GM21367 (cell line): ENCODE measurements around the gene NPAS2.

Experiments
- ATAC-seq: cut with Tn5 transposase; IDR thresholded peaks from one replicate; pipeline ENCODE4 v1.9.1; 2021; ENCODE audit not compliant: unreplicated experiment

Gene NPAS2

DNA sequence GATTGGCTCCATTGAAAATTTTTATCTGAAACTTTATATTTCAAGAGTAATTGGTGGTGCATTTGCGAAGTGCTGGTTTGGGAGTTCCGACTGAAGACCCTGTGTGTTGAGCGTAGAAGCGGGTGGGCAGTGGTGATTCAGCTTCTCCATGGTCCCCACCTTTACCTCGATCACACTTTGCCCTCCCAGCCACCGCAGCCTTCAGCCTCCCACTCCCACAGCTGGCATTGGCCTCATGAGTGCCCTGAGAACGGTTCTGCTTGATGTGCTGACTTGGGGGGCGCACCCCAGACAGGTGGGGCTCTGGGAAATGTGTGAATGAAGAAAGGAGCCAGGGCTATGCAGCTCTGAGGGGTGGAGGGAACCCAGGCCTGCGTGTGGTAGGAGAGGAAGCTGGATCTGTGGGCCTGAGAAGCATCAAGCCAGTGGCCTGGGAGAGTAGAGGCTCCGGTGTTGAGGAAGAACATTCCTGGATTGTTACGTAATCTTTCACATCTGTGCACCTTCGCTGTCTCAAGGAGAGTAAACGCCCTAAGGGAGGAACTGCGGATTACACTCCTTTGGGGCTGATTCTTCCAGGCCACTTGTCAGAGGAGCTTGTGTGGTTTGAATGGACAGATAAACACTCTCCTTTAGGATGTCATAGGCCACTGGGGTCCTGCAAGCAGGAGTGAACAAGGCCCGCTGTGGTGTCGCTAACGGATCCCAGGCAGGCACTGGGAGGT, 83.8 kb downstream of the NPAS2 start:
- no peak for ATAC-seq

DNA sequence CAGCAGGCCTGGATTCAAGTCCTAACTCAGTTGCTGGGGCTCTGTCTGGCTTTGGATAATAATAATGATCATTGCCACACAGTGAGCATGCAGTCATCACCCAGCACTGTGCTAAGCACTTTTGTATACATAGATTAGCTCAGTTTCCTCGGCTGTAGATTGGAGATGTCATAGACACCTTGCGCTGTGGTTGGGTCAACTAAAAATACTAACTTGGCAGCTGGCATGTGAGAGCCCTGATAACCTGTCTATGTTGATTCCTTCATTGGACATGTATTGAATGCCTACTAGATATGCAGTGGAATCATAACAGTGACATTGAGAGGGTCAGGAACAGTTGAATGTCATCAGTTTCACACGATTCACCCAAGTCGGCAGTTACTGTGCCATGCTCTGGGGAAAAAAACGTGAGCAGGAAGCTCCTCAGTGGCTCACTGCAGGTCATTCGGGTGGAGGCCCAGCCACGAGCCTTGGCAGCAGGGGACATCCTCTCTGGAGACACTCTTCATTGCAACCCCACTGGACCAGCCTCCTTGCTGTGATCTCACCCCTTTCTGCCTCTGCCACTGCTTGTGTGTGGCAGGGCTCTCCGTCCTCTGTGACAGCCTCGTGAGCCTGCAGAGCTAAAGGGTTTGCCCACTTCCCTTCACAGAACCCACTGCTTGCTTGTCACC, 85.3 kb downstream of the NPAS2 start:
- ATAC-seq = no peak

DNA sequence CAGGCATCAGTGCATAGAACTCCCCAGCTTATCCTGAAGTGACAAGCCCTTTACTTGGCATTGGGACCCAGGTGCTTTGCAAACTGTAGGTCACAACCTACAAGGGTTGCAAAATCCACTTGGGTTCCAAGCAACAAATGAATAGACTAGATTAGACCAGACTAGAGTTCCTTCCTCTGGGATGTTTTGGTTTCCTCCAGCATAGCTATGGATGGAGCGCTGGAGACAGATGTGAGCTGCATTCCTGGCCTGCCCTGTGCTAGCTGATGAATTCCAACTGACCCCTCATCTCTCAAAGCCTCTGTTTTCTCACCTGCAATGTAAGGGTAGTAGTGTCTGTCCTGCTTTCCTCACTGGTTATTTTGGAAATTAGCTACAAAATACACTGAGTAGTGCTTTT, 86.2 kb downstream of the NPAS2 start:
- no peak for ATAC-seq

DNA sequence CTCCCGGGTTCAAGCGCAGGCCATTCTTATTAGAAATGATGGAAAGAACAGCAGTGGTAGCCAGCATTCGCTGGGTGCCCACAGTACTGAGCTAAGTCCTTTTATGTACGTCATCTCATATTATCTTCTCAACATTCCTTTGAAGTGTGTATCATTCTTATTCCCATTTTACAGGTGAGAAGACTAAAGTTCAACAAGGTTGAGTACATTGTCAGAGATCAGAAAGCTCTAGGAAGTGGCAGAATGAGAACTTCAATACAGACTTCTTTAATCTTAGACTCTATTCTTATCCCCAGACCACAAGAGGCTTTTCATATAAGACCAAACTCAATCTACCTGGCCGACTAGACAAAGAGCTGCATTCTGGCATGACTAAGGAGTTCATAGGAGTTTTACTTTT, 86.7 kb downstream of the NPAS2 start:
- ATAC-seq = no peak

DNA sequence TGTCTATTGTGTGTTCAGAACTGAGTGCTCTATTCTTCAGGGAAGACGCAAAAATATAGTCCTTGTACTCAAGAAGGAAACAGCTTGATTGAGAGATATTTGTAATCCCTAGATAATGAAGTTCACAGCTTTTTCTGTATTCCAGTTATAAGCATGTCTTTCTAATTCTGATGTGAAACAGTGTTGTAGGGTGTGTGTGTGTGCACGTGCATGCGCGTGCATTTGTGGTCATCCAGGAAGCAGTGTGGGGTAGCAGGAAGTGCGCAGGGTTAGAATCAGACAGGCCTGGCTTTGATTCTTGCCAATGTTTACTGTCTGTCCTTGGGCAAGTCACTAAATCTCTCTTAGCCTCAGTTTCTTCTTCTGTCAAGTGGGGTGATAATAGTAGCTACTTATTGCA, 87.9 kb downstream of the NPAS2 start:
- ATAC-seq = no peak

DNA sequence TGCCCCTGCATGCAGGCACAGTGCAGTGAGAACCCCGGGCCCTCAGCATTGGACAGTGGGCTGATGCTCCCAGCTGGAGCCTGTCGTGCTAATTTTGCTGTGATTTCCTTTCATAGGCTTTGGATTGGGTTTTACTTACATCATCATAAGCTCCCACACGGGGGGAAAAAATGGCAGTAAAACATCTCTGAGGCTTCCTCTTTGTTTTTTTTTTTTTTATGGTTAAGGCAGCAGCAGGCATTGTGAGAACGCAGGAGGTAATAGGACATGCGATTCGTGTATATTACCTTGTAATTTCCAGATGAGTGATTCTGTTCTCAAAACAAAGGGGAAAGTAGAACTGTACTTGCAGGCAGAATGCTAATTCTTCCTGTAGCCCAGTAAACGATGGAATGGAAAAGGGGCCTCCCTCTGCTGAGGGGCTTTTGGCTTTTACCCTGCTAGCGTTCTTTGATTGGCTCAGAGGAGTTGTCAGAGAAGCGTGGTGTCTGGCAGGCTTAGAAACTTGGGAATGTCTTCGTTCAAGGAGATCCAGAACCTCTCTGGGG, 89.7 kb downstream of the NPAS2 start:
- no peak for ATAC-seq

DNA sequence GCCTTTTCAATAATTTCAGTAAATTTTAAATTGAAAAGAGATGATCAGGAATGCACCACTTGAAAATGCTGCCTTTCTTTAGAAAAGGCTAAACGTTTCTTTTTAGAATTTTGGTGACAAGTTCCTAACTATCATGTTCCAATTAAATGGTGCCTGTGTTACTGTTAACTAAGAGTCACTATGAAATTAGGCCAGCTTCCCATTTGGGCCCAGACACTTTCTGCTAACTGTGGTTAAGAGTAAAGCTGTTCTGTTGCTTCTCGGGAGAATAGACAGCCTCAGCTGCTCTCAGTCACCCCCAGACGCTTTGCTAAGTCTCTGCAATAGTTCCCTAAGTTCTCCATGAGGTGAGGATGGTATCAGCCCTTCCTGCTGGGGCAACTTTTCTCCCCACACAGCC, 90.2 kb downstream of the NPAS2 start:
- ATAC-seq = no peak

DNA sequence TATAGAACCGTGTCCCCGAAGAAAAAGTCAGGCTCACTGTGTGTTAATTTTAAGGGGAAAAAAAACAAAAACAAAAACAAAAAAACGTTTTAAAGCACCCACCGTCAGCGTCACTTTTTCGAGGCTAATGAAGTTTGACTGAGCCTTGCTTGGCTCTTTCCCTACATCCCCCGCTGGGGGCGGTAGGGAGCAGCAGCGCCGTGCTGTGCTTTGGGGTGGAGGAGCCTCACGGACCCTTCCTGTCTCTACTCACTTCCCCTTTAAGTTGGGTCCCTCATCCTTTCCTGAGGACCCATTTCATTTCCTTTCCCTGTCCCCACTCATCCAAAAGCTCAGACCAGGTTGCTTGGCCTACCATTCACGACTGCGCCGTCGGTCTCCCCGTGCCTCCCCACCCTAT, 99.4 kb downstream of the NPAS2 start:
- ATAC-seq = no peak

DNA sequence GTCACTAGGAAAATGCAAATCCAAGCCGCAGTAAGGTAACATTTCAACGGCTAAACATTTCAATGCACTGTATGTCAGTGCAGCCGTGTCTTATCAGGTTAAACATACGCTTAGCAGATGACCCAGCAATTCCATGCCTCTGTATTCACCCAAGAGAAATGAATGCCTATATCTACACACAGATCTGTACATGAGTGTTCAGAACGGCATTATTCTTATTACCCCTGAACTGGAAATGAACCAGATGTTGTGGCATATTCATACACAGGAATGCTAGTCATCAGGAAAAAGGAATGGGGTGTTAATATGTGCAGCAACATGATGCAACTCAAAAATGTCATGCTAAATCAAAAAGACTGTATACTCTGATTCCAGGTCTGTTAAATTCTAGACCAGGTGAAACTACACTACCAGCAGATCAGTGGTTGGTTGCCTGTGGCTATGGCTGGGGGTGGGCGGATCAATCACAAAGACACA, 101.8 kb downstream of the NPAS2 start:
- ATAC-seq = no peak

DNA sequence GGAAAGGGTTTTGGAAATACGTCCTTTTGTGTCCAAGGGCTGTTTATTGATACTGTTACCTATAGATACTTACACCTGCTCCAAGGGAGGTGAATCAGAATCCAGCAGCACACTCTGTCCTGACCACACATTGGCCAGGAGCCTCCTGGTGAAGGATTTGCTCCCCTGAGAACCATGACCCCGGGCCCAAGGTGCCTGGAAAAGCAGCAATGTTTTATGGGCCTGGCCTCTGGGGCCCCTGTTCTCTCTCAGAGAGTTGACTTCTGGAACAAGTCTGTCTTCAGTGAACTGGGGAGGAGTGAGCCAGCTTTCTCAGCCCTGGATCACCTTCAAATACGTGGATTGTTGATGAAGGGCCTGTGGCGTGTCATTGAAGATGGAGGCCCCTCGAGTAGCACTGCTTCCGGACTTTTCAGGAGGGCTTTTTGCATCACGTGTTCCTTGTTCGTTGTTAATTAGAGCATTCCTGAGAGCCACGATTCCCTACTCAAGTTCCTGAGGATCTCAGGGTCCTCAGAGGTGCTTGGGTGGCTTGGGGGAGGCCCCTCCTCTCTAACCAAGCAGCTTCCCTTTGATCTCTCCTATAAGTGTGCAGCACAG, 103.6 kb downstream of the NPAS2 start:
- ATAC-seq = no peak

DNA sequence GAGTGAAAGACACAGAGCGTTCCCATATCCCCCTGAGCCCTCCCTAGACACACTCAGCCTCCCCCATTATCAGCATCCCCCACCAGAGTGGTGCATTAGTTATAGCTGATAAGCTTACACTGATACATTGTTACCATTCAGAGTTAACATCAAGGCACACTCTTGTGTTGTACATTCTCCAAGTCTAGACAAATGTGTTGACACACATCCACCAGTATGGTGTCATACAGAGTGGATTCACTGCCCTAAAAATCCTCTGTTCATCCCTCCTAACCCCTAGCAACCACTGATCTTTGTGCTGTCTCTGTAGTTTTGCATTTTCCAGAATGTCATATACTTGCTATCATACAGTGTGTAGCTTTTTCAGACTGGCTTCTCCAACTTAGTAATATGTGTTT, 104.2 kb downstream of the NPAS2 start:
- no peak for ATAC-seq

DNA sequence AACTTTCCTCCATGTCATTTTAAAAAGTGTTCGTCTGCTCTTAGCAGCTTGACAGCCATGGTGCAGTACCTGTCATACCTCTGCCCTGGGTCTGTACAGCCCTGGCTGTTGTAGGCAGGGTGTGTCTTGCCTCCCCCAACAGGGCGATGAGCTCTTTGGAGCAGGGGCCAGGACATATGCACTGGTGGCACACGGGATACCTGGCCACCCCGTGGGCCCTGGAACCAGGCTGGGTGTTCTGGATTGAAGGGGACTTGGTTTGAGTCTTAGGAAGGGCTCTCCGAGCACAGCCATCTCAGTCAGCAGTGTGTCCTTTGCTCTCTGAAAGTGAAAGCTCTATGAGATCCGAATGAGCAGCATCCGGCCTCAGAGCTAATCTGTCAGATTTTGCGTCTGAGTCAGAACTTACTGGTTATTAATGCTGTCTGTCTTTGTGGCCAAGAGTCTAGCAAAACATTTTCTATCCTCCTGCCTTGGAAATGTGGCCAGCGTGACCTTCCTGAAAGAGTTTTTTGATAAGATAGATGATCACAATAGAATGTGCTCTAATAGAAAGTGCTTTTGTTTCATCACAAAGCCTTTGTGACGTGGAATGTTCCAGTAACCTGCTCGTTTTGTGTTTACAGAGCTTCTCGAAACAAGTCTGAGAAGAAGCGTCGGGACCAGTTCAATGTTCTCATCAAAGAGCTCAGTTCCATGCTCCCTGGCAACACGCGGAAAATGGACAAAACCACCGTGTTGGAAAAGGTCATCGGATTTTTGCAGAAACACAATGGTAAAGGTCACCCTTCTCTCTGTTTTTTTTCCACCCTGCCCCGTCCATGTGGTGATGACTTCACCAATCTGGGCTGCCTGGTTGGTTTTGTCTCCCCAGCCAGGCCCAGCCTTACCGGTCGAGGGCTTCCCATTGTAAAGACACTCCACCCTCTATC, 104.8 kb downstream of the NPAS2 start:
- ATAC-seq = no peak

DNA sequence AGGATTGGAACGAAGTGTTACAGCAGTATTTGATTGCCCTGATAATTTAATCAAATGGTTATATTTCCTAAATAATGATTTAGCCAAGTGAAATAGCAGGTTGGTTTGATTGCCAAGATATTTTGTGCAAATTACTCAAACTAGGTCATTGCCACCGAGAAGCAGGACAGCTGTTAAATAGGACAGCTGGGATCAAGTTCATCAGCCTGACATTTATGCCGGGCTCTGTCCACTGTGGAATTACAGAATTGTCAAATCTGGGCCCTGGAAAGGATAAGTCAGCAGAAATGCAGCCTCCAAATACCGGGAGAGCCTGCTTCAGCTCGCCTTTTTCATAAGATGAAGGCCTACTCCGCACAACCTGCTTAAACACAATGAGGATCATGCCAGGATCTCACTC, 108.3 kb downstream of the NPAS2 start:
- no peak for ATAC-seq

DNA sequence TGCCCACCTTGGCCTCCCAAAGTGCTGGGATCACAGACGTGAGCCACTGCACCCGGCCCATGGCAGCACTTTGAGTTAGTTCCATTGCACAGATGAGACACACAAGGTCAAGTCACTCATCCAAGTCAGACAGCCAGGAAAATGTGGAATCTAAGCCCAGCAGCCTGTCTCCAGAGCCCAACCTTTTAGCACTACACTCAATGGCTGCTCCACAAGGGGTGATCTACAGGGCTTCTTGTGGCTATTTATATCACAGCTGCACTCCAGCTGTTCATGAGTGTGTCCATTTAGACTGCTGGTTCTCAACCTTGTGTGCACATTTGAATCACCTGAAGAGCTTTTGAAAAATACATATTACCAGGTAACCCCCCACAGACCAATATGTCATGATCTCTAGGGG, 109.2 kb downstream of the NPAS2 start:
- ATAC-seq = no peak

DNA sequence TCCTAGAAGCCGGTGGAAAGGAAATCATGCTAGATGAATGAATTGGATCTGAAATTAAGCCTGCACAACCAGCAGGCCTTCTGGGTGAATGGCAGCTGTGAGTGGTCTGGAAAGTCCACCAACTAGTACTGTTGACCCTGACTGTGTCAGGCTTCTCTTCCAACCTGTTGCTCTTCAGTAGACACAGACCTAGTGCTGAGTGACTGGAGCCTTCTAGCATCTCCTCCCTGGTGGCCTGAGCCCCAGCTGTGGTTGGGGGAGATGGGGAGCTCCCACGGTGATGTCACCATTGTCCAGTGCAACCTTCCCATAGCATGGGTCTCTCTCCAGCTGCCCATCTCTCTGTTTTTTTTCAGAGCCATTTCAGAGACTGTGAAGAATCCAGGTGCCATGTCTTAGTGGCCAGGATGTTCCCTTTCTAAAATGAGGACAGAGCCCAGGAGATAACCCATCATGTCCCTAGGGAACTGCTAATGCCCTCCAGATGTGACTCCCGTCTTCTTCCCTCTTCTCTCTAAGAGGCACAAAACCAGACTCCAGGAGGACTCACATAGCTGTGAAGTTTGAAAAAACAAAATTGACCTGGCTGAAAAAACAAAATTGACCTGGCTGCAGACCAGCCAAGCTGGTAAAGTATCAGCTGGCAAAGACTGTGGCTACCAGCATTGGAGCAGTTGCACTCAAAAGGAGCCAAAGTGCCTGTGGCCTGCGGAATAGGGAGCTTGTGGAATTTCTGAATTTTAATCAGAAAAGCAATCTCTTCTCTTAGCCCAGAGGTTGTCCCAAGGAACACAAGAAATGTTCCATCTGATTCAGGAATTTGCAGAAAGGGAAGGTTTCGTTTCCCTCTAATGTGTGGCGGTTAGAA, 114.8 kb downstream of the NPAS2 start:
- no peak for ATAC-seq

DNA sequence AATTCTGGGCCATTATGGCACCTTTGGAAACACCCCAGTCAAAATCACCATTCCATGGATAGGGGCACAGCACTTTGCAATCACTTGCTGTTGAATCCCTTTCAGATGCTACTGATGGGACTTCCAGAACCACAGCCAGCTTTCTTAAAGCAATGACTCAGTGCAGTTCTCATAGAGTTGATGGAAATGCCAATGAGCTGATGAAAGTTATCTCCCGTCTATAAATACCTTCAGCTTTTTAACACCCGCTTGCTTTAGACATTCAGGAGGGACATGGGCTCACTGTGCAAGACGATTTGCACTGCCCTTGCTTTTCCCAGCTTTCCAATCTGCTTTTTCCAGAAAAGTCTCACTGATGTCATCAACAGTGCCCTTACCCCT, 115.4 kb downstream of the NPAS2 start:
- ATAC-seq = no peak

DNA sequence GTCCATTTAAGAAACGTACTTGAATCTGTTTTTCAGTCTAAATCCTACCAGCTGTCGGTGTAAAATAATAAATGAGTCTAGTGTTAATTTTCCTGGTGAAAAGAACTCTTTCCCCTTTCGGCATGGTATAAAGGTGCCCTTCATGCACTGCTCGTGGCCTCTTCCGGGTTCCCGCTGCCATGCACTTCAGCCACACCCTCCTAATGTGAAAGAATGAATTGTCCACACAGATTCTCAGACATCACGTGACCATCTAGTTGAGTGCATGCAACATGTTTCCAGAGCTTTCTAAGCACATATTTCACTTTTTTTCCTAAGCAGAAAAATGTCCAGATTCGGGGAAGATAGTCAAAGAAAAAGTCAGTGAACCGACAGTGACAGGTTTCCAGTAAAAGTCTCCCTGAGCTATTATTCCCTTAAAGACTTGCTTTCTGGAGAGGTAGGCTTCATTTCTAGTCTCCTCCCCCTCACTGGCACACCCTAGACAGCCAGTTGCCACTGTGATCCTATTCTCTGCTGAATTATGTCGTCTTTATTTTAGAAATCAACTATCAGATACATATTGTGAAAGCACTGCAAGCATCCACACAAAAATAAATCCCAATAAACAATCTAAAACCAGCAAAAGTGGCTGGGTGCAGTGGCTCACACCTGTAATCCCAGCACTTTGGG, 116.3 kb downstream of the NPAS2 start:
- ATAC-seq = no peak

DNA sequence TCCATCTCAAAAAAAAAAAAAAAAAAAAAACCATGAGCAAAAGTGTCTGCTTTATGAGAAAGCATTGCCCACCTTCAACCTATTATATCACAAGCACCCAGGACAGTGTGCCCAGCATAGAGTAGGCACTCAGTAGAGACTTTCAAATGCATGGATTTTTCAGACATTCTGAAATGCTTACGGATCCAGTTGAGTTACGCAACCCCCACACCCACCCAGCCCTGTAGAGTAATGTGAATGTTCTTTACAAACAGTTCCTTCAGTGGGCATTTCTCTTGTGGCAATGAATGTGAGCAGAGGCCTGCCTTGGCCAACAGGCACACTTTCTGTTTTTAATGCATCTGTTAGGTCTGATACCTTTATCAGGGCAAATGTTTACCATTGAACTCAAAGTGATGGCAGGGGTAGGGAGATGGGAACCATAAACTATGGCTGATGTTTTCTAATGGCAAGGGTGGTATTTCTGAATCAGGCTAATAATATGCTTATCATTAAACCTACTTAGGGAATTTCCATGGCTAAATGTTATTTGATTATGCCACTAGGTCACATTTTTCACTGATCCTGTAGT, 117.1 kb downstream of the NPAS2 start:
- no peak for ATAC-seq
